ENCODE data around the gene RANBP9. TPM values are rescaled to one million over a fixed set of nuclear protein-coding genes. Genes with fewer than 3 reads are reported as not detected.

The RANBP9 gene
- total RNA-seq, 1 donor from 2014 or later = 42.1 TPM

- peaks cover 98% of the 10 kb centered on the region for H3K79me2 ChIP-seq (ENCODE audit: insufficient read depth, low read length)
- no peak for DNase-seq (ENCODE audit: low read depth)
- H3K27ac Mint-ChIP-seq (ENCODE audit: unreplicated experiment) = no peak overlapping the region
- no peaks in the 10 kb centered on the region for H3K27me3 Mint-ChIP-seq (ENCODE audit: low read depth, unreplicated experiment)
- no peaks in the 10 kb centered on the region for H3K27me3 ChIP-seq (ENCODE audit: insufficient read depth, low read length)
- H4K20me1 ChIP-seq (ENCODE audit: insufficient read depth, low read length) = peaks cover 38% of the 10 kb centered on the region
- H3K9me3 Mint-ChIP-seq (ENCODE audit: unreplicated experiment) = no peaks in the 10 kb centered on the region
- no peaks in the 10 kb centered on the region for H3K36me3 ChIP-seq (ENCODE audit: insufficient read depth, low read length)
- peaks cover 8% of the 10 kb centered on the region for H3K4me1 Mint-ChIP-seq (ENCODE audit: low read depth, unreplicated experiment)
- H3K27ac ChIP-seq (ENCODE audit: low read depth, low read length) = no peak overlapping the region
- TF ChIP-seq CTCF (IDR thresholded peaks at IDR 0.05; ENCODE audit: insufficient read depth, low read depth, low read length) (no peak), EZH2 (IDR thresholded peaks at IDR 0.05; ENCODE audit: insufficient read depth, low read length) (no peak)
- FAIRE-seq = no peak
- no peak overlapping the region for H2AFZ ChIP-seq (ENCODE audit: low read depth, low read length)
- H3K9ac ChIP-seq (ENCODE audit: low read length) = no peak overlapping the region
- no peaks in the 10 kb centered on the region for H3K4me1 ChIP-seq (ENCODE audit: insufficient read depth, low read length)
- no peak overlapping the region for H3K4me3 ChIP-seq (ENCODE audit: insufficient read depth, low read depth, low read length)
- no peak overlapping the region for H3K4me3 Mint-ChIP-seq (ENCODE audit: unreplicated experiment)
- peaks cover 9% of the 10 kb centered on the region for H3K36me3 Mint-ChIP-seq (ENCODE audit: low read depth, unreplicated experiment)
- no peaks in the 10 kb centered on the region for H3K9me3 ChIP-seq (ENCODE audit: insufficient read depth, low read depth, low read length)
- H3K4me2 ChIP-seq (ENCODE audit: low read length) = no peak overlapping the region
Measured at GRCh38 chr6:13679996-13680395, 31.6 kb downstream of the RANBP9 start.

GRCh38 chr6:13678255-13678983, 33.2 kb downstream of the RANBP9 start:
- DNase-seq (ENCODE audit: low read depth) (no peak), FAIRE-seq (no peak)
- H3K4me1 ChIP-seq (ENCODE audit: insufficient read depth, low read length) = no peaks in the 10 kb centered on the region
- peaks cover 98% of the 10 kb centered on the region for H3K79me2 ChIP-seq (ENCODE audit: insufficient read depth, low read length)
- TF ChIP-seq EZH2 (IDR thresholded peaks at IDR 0.05; ENCODE audit: insufficient read depth, low read length) = no peak
- TF ChIP-seq CTCF (IDR thresholded peaks at IDR 0.05; ENCODE audit: insufficient read depth, low read depth, low read length) = no peak
- H3K4me2 ChIP-seq (ENCODE audit: low read length) = no peak overlapping the region
- Mint-ChIP-seq H3K36me3 (ENCODE audit: low read depth, unreplicated experiment) (peaks cover 9% of the 10 kb centered on the region), H3K9me3 (ENCODE audit: unreplicated experiment) (no peaks in the 10 kb centered on the region), H3K4me1 (ENCODE audit: low read depth, unreplicated experiment) (peaks cover 9% of the 10 kb centered on the region), H3K4me3 (ENCODE audit: unreplicated experiment) (no peak overlapping the region), H3K27me3 (ENCODE audit: low read depth, unreplicated experiment) (no peaks in the 10 kb centered on the region), H3K27ac (ENCODE audit: unreplicated experiment) (no peak overlapping the region)
- H3K27me3 ChIP-seq (ENCODE audit: insufficient read depth, low read length) = no peaks in the 10 kb centered on the region
- no peak overlapping the region for H3K27ac ChIP-seq (ENCODE audit: low read depth, low read length)
- H3K9ac ChIP-seq (ENCODE audit: low read length) = no peak overlapping the region
- peaks cover 39% of the 10 kb centered on the region for H4K20me1 ChIP-seq (ENCODE audit: insufficient read depth, low read length)
- H2AFZ ChIP-seq (ENCODE audit: low read depth, low read length) = no peak overlapping the region
- no peak overlapping the region for H3K4me3 ChIP-seq (ENCODE audit: insufficient read depth, low read depth, low read length)
- no peaks in the 10 kb centered on the region for H3K9me3 ChIP-seq (ENCODE audit: insufficient read depth, low read depth, low read length)
- H3K36me3 ChIP-seq (ENCODE audit: insufficient read depth, low read length) = no peaks in the 10 kb centered on the region

- FAIRE-seq (no peak), DNase-seq (ENCODE audit: low read depth) (no peak)
- Histone ChIP-seq H3K4me1 (ENCODE audit: insufficient read depth, low read length) (no peaks in the 10 kb centered on the region), H3K9me3 (ENCODE audit: insufficient read depth, low read depth, low read length) (no peaks in the 10 kb centered on the region), H3K79me2 (ENCODE audit: insufficient read depth, low read length) (peaks cover 98% of the 10 kb centered on the region), H3K27me3 (ENCODE audit: insufficient read depth, low read length) (no peaks in the 10 kb centered on the region), H3K9ac (ENCODE audit: low read length) (no peak overlapping the region), H2AFZ (ENCODE audit: low read depth, low read length) (no peak overlapping the region), H3K36me3 (ENCODE audit: insufficient read depth, low read length) (no peaks in the 10 kb centered on the region), H3K27ac (ENCODE audit: low read depth, low read length) (no peak overlapping the region), H4K20me1 (ENCODE audit: insufficient read depth, low read length) (peaks cover 40% of the 10 kb centered on the region), H3K4me2 (ENCODE audit: low read length) (no peak overlapping the region), H3K4me3 (ENCODE audit: insufficient read depth, low read depth, low read length) (no peak overlapping the region)
- peaks cover 7% of the 10 kb centered on the region for H3K4me1 Mint-ChIP-seq (ENCODE audit: low read depth, unreplicated experiment)
- H3K4me3 Mint-ChIP-seq (ENCODE audit: unreplicated experiment) = no peak overlapping the region
- H3K36me3 Mint-ChIP-seq (ENCODE audit: low read depth, unreplicated experiment) = peaks cover 9% of the 10 kb centered on the region
- TF ChIP-seq EZH2 (IDR thresholded peaks at IDR 0.05; ENCODE audit: insufficient read depth, low read length) (no peak), CTCF (IDR thresholded peaks at IDR 0.05; ENCODE audit: insufficient read depth, low read depth, low read length) (no peak)
- H3K27me3 Mint-ChIP-seq (ENCODE audit: low read depth, unreplicated experiment) = no peaks in the 10 kb centered on the region
- H3K27ac Mint-ChIP-seq (ENCODE audit: unreplicated experiment) = no peak overlapping the region
- H3K9me3 Mint-ChIP-seq (ENCODE audit: unreplicated experiment) = no peaks in the 10 kb centered on the region
Measured at GRCh38 chr6:13677878-13678254, 33.8 kb downstream of the RANBP9 start.
